SIG-M5 treated with dmso at 0.1 percent for 504 hours (cell line): Measurements from ENCODE around the gene JSRP1.
"Not testable (repeated sequence)": the region's sequence is repeated elsewhere in the genome, so short reads cannot be mapped to it uniquely, and the experiment has no call there.

Experiments
- DNase-seq: peaks from one replicate; lab custom pipeline; 2025; ENCODE audit not compliant: unreplicated experiment; lab: John Stamatoyannopoulos, UW

JSRP1 gene

GRCh38 chr19:2282862-2283237, 26.6 kb upstream of the JSRP1 start:
- no peak for DNase-seq

GRCh38 chr19:2282062-2282861, 26.0 kb upstream of the JSRP1 start, which contains the start of gene PEAK3:
Gene PEAK3 (minus strand): TSS chr19:2282175. CDS start chr19:2280931, 1,244 bp downstream.
- DNase-seq = peak; percentile 60

GRCh38 chr19:2281265-2282061, 25.2 kb upstream of the JSRP1 start:
- not testable (repeated sequence) for DNase-seq

- no peak for DNase-seq
Observed at GRCh38 chr19:2280633-2281264, 24.5 kb upstream of the JSRP1 start.

GRCh38 chr19:2278459-2279158, 22.4 kb upstream of the JSRP1 start:
- no peak for DNase-seq

GRCh38 chr19:2277138-2277537, 20.9 kb upstream of the JSRP1 start:
- DNase-seq = no peak

- no peak for DNase-seq
Observed at GRCh38 chr19:2276429-2276986, 20.3 kb upstream of the JSRP1 start.

GRCh38 chr19:2275588-2276428, 19.6 kb upstream of the JSRP1 start:
- DNase-seq = no peak

- peak; percentile 34 for DNase-seq
Observed at GRCh38 chr19:2274931-2275535, 18.8 kb upstream of the JSRP1 start.

- DNase-seq = no peak
Observed at GRCh38 chr19:2274185-2274711, 18.0 kb upstream of the JSRP1 start.

GRCh38 chr19:2273356-2274184, 17.4 kb upstream of the JSRP1 start:
- peak; percentile 69 for DNase-seq

- no peak for DNase-seq
Observed at GRCh38 chr19:2271234-2272103, 15.3 kb upstream of the JSRP1 start.

- peak; percentile 94 for DNase-seq
Observed at GRCh38 chr19:2270423-2271233, 14.4 kb upstream of the JSRP1 start.

- DNase-seq = no peak
Observed at GRCh38 chr19:2270157-2270422, 13.9 kb upstream of the JSRP1 start.

GRCh38 chr19:2269244-2270156, 13.3 kb upstream of the JSRP1 start:
- DNase-seq = peak; percentile 94

GRCh38 chr19:2268861-2269243, 12.6 kb upstream of the JSRP1 start:
- no peak for DNase-seq
